HG03575 (cell line): ENCODE data around the gene UBL4B.

Experiments used
- ATAC-seq: cut with Tn5 transposase; IDR thresholded peaks from one replicate; pipeline ENCODE4 v1.9.1; 2021; ENCODE audit not compliant: unreplicated experiment, insufficient number of reproducible peaks, low FRiP score; ENCODE audit errors: extremely low read depth

The UBL4B gene

DNA sequence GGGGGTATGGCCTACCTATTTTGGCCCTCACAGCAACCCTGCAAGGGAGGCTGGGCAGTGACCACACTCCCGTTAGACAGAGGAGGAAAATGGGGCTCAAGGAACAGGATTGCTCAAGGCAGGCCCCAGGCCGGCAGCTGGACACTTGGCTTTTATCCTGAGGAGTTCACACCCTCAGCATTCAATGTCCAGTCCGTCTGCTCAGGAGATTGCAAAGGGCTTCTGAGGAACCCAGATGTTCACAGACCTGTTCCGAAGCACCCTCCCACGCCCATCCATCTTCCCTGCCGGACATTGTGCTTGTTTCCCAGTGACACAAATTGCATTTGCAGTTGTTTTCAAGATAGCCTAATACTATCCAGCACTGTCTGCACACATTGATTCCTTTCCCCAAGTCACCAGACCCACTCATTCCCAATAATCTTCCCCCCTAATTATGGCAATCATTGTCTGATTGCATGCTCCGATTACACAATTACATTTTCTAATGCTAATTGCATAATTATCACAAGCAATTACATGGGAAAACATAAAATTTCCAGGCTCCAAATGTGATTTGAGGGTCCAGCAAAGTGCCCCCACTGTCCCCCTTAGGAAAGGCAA is 4.3 kb upstream of the UBL4B start:
- no peak for ATAC-seq

GRCh38 chr1:110111081-110111480 is 1.2 kb upstream of the UBL4B start:
- ATAC-seq, result no peak

GRCh38 chr1:110112656-110113055 is 413 bp downstream of the UBL4B start:
- no peak for ATAC-seq

DNA sequence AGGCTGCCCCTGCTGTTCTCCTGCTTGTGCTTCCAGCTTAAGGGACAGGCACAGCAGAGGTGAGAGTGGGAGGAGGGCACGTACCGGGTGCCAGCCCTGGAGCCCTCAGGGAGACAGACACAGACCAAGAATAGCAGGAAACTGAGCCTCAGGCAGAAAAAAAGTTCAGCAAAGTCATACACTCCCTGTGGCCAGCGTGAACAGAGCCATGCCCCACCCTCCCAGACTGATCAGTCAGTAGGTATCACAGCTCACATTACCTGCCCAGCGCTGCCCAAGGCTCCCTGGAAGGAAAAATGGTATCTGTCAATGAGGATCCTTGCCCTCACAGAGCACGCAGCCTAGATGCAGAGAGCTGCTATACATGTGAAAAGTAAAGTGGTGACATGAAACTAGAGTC is 1.3 kb downstream of the UBL4B start:
- no peak for ATAC-seq

- ATAC-seq, result no peak
Observed at GRCh38 chr1:110114173-110114572, 1.9 kb downstream of the UBL4B start.

DNA sequence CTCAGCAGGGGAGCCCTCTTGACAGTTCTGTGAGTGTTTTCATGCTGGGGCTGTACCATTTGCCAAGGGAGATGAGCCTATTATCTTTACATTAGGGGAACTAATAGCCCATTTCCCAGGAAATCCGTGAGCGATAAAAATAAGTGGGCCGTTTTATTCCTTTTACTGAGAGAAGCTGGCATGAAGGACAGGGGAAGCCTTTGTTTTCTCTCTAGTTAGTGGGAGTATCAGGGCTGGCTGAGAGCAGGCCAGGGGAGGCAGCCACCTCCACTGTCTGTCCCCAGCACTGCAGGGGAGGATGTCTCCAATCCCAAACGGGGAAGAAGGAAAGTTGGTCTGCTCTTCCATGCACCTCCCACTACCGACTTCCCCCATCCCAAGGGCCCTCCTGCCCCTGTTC is 2.5 kb downstream of the UBL4B start:
- ATAC-seq, result no peak

GRCh38 chr1:110118636-110119396 is 6.6 kb downstream of the UBL4B start:
- no peak for ATAC-seq

DNA sequence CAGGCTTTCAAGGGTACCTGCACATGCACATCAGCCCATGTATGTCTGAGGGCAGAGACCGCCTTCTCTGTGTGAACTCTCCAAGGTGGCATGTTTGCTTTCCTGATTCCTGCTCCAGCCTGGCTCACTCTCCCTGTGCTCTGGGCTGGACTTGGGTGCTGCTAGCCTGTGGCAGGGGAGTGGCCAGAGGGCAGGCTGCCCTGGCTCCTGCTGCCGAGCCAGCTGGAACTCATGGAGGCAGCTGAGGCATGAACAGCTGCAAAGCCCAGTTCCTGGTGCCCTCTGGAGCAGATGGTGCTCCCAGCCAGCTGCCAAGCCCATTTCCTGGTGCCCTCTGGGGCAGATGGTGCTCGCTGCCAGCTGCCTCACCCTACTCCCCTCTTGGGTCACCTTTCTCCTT is 7.6 kb downstream of the UBL4B start:
- ATAC-seq, result no peak

GRCh38 chr1:110120960-110121561 is 8.8 kb downstream of the UBL4B start:
- no peak for ATAC-seq

- no peak for ATAC-seq
Observed at GRCh38 chr1:110123224-110123623, 11.0 kb downstream of the UBL4B start.

DNA sequence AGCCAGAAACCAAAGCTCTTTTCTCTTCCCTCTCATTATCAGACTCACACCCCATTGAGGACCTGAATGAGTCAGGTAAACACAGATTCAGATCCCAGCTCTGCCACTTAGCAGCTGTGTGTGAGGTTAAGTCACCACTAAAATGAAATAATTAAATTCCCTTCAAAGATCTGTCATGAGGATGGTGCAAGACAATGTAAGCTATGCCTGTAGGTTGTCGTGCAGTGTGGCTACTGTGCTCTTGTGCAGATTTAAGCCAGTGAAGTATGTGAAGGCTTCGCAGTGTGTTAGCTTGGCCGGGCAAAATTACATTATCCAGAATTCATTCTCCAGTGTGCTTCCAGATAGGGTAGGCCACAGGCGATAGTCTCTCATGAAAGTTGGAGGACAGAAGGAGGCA is 13.6 kb downstream of the UBL4B start:
- ATAC-seq, result no peak

DNA sequence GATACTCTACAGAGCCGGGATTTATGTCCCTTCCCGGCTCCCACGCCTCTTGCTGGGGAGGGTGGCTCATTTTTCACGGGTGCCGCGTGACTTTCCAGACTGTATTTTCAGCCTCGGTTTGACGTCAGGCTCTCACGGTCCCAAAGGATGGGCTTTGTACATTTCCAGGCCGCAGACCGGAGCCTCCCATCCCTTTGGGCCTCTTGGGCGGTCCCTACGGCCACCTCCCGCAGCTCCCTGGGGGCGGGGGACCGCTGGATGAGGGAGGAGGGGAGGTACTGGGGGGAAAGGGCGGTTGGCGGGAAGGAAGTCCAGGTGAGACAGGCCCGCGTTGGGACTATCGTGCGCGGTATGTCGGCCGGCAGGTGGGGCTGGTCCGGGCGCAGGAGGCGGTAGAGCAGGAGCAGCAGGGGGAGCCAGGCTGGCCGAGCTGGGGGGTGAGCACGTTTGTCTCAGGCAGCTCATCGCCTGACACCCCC is 17.9 kb downstream of the UBL4B start:
- no peak for ATAC-seq

- no peak for ATAC-seq
Observed at GRCh38 chr1:110130989-110131388, 18.7 kb downstream of the UBL4B start.

DNA sequence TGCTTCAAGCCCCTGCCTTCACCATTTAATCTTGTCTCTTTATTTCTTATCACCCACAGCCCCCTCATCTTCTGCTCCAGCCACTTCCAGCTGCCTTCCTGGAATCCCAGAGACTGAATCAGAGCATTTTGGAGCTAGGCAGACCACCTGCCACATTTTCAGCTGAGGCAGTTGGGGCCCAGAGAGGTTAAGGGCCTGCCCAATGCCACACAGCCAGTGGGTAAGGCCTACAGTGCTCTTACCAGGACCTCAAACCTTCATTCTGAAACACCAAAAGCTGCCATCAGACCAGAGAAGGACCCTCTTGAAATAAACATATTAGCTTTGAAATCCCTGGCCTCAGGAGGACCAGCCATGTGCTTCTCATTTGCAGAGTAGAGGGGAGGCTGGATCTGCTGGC is 20.4 kb downstream of the UBL4B start:
- ATAC-seq, result no peak

DNA sequence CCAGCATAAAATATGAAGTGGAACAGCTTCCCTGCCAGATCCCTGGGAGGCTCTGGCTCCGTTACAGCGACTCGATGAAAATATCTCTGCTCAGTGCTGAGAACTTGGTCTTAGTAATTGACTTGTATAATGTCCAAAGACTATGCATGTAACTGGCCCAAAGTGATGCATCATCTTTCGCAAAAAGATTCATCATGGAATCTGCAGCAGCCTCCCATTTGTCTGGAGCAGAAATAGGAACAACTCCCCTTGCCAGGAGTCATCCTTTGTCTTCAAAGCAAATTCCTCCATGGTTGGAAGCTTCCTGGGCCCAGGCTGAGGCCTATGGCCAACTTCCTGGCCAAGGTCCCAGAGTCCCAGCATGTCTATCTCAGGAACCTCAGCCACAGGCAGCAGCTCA is 21.2 kb downstream of the UBL4B start:
- ATAC-seq, result no peak

DNA sequence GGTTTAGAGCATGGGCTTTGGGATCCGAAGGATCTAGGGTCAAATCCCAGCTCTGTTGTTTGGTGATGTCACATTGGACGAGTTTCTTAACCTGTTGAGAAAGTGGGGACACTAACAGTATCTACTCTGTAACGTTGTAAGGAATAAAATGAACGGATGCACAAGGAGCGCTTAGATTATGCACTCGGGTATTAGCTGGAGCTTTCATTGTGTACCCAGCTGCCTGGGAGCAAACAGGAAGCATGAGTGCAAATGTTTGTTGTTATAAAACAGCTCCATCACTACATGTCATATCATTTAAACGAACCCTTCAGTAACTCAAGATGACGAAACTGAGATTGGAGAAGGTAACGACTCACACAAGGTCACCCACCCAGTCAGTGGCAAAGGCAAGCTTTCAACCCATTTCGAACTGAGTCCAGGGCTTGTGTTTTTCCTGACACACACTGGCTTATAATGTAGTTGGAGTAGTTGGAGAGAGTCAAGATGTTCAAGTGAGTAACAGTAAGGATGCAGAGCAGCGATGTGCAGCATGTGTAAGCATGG is 21.9 kb downstream of the UBL4B start:
- no peak for ATAC-seq

- ATAC-seq, result no peak
Observed at GRCh38 chr1:110135246-110135645, 23.0 kb downstream of the UBL4B start.

GRCh38 chr1:110135666-110136065 is 23.4 kb downstream of the UBL4B start:
- no peak for ATAC-seq

- ATAC-seq, result no peak
Observed at GRCh38 chr1:110136911-110137310, 24.7 kb downstream of the UBL4B start.

DNA sequence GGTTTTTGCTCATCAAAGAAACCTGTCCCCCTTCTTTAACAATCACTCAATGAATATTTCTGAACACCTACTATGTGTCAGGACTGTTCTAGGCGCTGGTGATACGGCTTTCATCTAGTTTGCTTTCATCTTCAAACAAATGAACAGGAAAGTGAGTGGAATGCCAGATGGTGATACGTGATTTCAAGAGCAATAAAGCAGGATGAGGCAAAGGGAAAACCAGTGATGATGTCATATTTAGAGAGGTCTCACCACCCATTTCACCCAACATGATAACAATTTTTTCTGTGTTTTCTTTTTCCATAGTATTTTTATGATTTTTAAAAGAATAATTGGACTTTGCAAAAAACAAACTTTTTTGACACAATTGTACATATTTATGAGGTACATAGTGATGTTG is 26.7 kb downstream of the UBL4B start:
- no peak for ATAC-seq
